Type B pancreatic cell (in vitro differentiated cells): ENCODE measurements around the gene BCR. TPM values are rescaled to one million over a fixed set of nuclear protein-coding genes. Genes with fewer than 3 reads are reported as not detected.

Experiments used
- DNase-seq: peaks from one replicate; pipeline ENCODE4 v3.0.0; 2021; ENCODE audit warnings: mixed read lengths; ENCODE audit not compliant: unreplicated experiment; ENCODE audit errors: extremely low spot score
- H3K27ac Mint-ChIP-seq: 2 replicates; pipeline ENCODE4 v1.8.0; 2021; ENCODE audit warnings: mild to moderate bottlenecking, mixed read lengths
- H3K27me3 Mint-ChIP-seq: 2 replicates; pipeline ENCODE4 v1.8.0; 2021; ENCODE audit warnings: mixed read lengths
- H3K36me3 Mint-ChIP-seq: 2 replicates; pipeline ENCODE4 v1.8.0; 2021; ENCODE audit warnings: mixed read lengths
- H3K4me1 Mint-ChIP-seq: one replicate; pipeline ENCODE4 v1.8.0; 2021; ENCODE audit warnings: mixed read lengths; ENCODE audit not compliant: unreplicated experiment
- H3K4me3 Mint-ChIP-seq: 2 replicates; pipeline ENCODE4 v1.8.0; 2021; ENCODE audit warnings: mild to moderate bottlenecking, mixed read lengths
- H3K9me3 Mint-ChIP-seq: 2 replicates; pipeline ENCODE4 v1.8.0; 2021; ENCODE audit warnings: mixed read lengths
- CTCF ChIP-seq: fragments of 200-600 bp; sonication (generic); conservative IDR thresholded peaks from 2 replicates; pipeline ENCODE4 v1.5.0; 2021; ENCODE audit warnings: antibody characterized with exemption, mild to moderate bottlenecking
- total RNA-seq: library from RNA; stranded (reverse); gene quantifications from 2 replicates; pipeline ENCODE4 v1.2.1, GENCODE V29; 2021; ENCODE audit warnings: low replicate concordance

The BCR gene
- total RNA-seq, 1 donor from 2014 or later, result 61.2 TPM

DNA sequence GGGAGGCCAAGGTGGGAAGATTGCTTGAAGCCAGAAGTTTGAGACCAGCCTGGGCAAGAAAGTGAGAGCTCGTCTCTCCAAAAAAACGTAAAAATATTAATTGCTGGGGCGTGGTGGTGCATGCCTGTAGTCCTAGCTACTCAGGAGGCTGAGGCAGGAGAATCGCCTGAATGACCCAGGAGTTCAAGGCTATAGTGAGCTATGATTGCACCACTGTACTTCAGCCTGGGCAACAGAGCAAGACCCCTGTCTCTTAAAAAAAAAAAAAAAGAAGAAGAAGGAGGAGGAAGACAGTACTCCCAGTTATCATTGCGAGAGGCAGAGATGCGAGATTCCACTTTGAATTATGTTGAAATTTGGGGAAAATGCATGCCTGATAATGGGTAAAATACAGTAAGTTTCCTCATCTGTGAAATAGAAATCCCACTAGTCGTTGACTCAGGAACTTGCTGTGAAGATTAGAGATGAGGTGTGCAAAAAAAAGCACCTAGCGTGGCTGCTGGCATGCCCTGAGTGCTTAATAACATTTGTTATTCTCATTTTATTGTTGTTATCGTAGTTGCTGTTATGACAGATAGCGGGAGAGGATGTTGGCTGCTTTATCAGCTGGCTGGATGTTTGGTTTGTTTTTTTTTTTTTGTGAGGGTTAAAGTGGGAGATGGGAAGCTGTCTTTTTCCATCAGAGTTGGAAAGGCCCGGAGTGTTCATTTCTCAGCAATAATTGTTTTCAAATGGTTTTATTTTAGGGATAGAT lies 33.4 kb downstream of the BCR start:
- Mint-ChIP-seq H3K4me3 (no peak overlapping the region), H3K9me3 (no peaks in the 10 kb centered on the region), H3K36me3 (peaks cover 2% of the 10 kb centered on the region), H3K27me3 (no peaks in the 10 kb centered on the region), H3K27ac (no peak overlapping the region), H3K4me1 (peaks cover 47% of the 10 kb centered on the region)
- no peak for TF ChIP-seq CTCF
- DNase-seq, result no peak

- Mint-ChIP-seq H3K27ac (no peak overlapping the region), H3K36me3 (no peaks in the 10 kb centered on the region), H3K27me3 (no peaks in the 10 kb centered on the region), H3K9me3 (no peaks in the 10 kb centered on the region), H3K4me3 (no peak overlapping the region), H3K4me1 (peaks cover 53% of the 10 kb centered on the region)
- no peak for TF ChIP-seq CTCF
- DNase-seq, result no peak
Measured at GRCh38 chr22:23214398-23214797, 34.1 kb downstream of the BCR start.

DNA sequence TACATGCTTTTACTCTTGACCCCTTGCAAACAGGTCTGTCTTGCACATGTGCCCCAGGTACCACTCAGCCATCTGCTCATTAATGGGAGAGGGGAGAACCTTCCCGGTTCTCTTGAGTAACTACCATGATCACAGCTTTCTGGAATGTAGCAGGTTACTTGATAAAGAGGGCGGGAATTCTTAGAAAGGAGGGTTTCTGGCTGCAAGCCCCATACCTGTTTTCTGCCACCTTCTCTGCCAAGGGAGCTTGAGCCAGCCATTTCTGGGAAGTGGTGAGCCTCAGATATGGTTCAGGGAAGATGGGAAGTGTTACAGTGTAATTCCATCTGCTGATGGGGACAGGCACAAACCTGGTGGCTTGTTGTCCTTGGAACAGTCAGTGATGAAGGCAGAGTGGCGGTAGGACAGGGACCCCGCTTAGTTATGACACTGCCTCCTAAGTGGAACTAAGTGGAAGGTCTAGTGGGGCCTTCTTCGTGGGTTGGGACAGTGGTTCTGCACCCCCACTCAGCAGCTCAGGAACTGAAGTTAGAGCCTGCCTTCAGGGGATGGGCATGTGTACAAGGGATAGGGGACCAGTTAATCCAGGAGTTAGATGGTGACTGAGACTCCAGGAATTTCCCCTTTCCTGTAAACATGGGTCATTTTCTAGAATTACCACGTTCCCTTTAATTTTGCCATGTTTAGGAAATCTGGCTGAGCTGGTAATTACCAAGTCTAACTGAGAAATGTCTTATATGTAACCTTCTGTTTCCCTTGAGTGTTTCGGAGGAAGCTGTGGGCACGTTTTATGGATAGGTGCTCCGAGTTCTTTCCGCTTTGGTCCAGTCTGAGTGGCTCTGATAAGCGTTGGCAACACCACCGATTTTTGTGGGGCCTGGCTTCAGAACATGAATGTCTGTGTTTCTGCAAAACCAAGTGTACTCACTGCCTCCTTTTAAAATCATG lies 35.3 kb downstream of the BCR start:
- DNase-seq, result no peak
- Mint-ChIP-seq H3K27ac (peak overlapping the region; percentile 11), H3K4me1 (peaks cover 63% of the 10 kb centered on the region), H3K4me3 (no peak overlapping the region), H3K36me3 (no peaks in the 10 kb centered on the region), H3K9me3 (no peaks in the 10 kb centered on the region), H3K27me3 (no peaks in the 10 kb centered on the region)
- no peak for TF ChIP-seq CTCF

DNA sequence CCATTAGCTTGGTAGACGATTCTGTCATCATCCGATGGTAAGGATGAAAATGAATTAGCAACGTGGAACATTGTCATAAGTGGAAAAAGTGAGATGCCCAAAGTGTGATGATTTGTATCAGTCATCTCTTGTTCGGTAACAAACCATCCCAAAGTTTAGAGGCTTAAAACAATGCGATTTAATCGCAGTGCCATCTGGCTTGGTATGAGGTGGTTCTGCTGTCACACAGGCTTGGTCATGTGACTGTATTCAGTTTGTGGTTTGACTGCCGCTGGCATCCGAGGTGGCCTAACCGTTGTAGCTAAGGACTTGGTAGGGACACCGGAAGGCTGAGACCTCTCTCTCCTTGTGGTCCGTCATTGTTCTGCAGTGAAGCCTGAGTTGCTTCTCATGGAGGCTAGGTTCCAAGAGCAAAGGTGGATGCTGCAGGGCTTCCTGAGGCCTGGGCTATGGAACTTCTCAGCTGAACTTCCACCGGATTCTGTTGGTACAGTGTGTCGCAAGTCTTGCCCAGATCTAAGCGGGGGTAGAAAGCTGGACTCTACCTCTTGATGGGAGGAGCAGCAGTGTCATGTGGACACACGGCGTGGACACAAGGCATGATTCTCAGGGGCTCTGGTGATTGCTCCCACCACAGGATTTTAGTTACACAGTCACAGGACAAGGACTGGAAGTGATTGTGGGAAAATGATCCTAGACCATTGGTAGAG lies 36.3 kb downstream of the BCR start:
- no peak overlapping the region for H3K4me3 Mint-ChIP-seq
- peaks cover 67% of the 10 kb centered on the region for H3K4me1 Mint-ChIP-seq
- no peaks in the 10 kb centered on the region for H3K9me3 Mint-ChIP-seq
- no peak for DNase-seq
- no peak for TF ChIP-seq CTCF
- no peaks in the 10 kb centered on the region for H3K36me3 Mint-ChIP-seq
- no peaks in the 10 kb centered on the region for H3K27me3 Mint-ChIP-seq
- no peak overlapping the region for H3K27ac Mint-ChIP-seq

GRCh38 chr22:23217171-23218052 lies 37.1 kb downstream of the BCR start:
- no peaks in the 10 kb centered on the region for H3K27me3 Mint-ChIP-seq
- TF ChIP-seq CTCF, result no peak
- H3K27ac Mint-ChIP-seq, result peak overlapping the region; percentile 39
- H3K36me3 Mint-ChIP-seq, result no peaks in the 10 kb centered on the region
- DNase-seq, result no peak
- no peaks in the 10 kb centered on the region for H3K9me3 Mint-ChIP-seq
- peaks cover 72% of the 10 kb centered on the region for H3K4me1 Mint-ChIP-seq
- H3K4me3 Mint-ChIP-seq, result no peak overlapping the region
